Measurements from ENCODE around the gene EPS15. TPM values are rescaled to one million over a fixed set of nuclear protein-coding genes. Genes with fewer than 3 reads are reported as not detected.

EPS15 gene
- total RNA-seq, 1 experiment from 2014 or later = 37.1 TPM

GRCh38 chr1:51336004-51336403 is 183.1 kb downstream of the EPS15 start (continued):
- no peak for TF ChIP-seq ZNF425 (CRISPR knock-in tag; conservative IDR thresholded peaks at IDR 0.05)
- TF ChIP-seq GTF2I (CRISPR knock-in tag; conservative IDR thresholded peaks at IDR 0.05) = no peak
- TF ChIP-seq TEAD1 (CRISPR knock-in tag; IDR thresholded peaks at IDR 0.05) = no peak
- TF ChIP-seq SMAD4 (CRISPR knock-in tag; IDR thresholded peaks at IDR 0.05) = no peak
- TF ChIP-seq MXD4 (CRISPR knock-in tag; IDR thresholded peaks at IDR 0.05; ENCODE audit: borderline replicate concordance) = no peak
- no peak for TF ChIP-seq ZNF232 (CRISPR knock-in tag; IDR thresholded peaks at IDR 0.05)
- TF ChIP-seq ATF2 (CRISPR knock-in tag; IDR thresholded peaks at IDR 0.05; ENCODE audit: borderline replicate concordance, low read depth) = no peak
- TF ChIP-seq CBFB (CRISPR knock-in tag; IDR thresholded peaks at IDR 0.05; ENCODE audit: low read depth) = no peak
- TF ChIP-seq RORB (CRISPR knock-in tag; IDR thresholded peaks at IDR 0.05) = no peak
- no peak for TF ChIP-seq ZNF317 (CRISPR knock-in tag; IDR thresholded peaks at IDR 0.05; ENCODE audit: borderline replicate concordance, low read depth)
- TF ChIP-seq IRF1 (CRISPR knock-in tag; IDR thresholded peaks at IDR 0.05) = no peak
- no peak for TF ChIP-seq ATF3 (CRISPR knock-in tag; conservative IDR thresholded peaks at IDR 0.05)
- TF ChIP-seq E2F5 (CRISPR knock-in tag; IDR thresholded peaks at IDR 0.05) = no peak

GRCh38 chr1:51331206-51332100 is 187.6 kb downstream of the EPS15 start:
- peaks cover 13% of the 10 kb centered on the region for H3K4me1 Mint-ChIP-seq
- ChIA-PET CTCF (interaction anchor here (0.6 to 2.5 kb wide), 4 partner anchors 13 to 396 kb away, joined by 4 to 10 read pairs (median 6); no protein-coding TSS in a partner anchor), POLR2A (no interaction called here)
- H3K4me3 Mint-ChIP-seq = peak overlapping the region; percentile 93
- peak overlapping the region; percentile 33; the same call in 1 of the 2 replicates for H3K27ac Mint-ChIP-seq
- ATAC-seq = peak; percentile 49
- no peaks in the 10 kb centered on the region for H3K36me3 Mint-ChIP-seq
- H3K9me3 Mint-ChIP-seq = no peaks in the 10 kb centered on the region
- no peak for DNase-seq (ENCODE audit: low spot score)
- H3K27me3 Mint-ChIP-seq (ENCODE audit: low read depth) = peaks cover 25% of the 10 kb centered on the region
- TF ChIP-seq MAX (CRISPR knock-in tag; IDR thresholded peaks at IDR 0.05) (peak; percentile 26; the same call in 1 of the 2 replicates), JUN (CRISPR knock-in tag; IDR thresholded peaks at IDR 0.05) (no peak), CREB1 (CRISPR knock-in tag; IDR thresholded peaks at IDR 0.05) (no peak), SOX15 (CRISPR knock-in tag; IDR thresholded peaks at IDR 0.05) (no peak), NFE2L1 (CRISPR knock-in tag; IDR thresholded peaks at IDR 0.05) (peak; percentile 67; the same call in 1 of the 2 replicates), CTCF (IDR thresholded peaks at IDR 0.05) (no peak), MYBL2 (CRISPR knock-in tag; IDR thresholded peaks at IDR 0.05) (no peak)
